DLD1 (cell line): ENCODE results near the gene MDM1.

Experiments used
- in situ Hi-C: cut with HindIII; loops from 2 replicates; pipeline ENCODE4 v1.10.0; 2017; ENCODE audit warnings: low sequenced_read_pairs

MDM1 gene

DNA sequence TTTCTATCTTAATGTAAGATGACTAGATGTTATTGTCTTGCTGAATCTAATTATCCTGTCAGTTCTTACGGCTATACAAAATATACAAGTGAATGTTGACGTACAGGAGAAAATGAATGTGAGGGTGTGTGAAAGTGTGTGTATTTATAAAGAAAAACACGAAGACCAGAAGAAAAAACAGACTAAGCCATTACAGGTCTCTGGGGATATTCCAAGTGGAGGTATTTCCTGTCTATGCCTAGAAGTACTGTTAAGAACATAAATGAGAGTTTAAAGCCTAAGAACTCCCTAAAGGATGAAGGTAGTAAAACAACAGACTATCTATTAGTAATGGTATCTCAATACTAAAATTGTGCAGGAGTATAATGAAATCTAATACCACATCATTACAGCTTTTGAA lies 7.6 kb downstream of the MDM1 start:
- in situ Hi-C loops: no loop called here

DNA sequence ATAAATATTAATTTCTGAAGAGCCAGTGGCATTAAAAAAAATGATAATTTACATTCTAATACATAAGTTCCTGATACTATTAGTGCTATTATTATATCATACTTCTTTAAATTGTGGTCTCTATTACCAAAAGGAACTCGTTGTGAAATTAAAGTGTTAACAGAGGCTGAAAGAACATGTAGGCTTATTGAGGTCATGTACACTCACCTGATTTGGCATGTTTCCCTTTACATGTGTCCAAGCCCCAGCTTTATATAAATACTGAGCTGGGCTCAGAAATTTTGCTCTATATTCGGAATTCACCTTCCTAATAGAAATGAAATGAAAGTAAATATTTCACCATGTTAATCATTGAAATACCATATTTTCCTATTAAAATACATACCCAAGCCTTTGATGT lies 11.0 kb downstream of the MDM1 start:
- in situ Hi-C loops: no loop called here

DNA sequence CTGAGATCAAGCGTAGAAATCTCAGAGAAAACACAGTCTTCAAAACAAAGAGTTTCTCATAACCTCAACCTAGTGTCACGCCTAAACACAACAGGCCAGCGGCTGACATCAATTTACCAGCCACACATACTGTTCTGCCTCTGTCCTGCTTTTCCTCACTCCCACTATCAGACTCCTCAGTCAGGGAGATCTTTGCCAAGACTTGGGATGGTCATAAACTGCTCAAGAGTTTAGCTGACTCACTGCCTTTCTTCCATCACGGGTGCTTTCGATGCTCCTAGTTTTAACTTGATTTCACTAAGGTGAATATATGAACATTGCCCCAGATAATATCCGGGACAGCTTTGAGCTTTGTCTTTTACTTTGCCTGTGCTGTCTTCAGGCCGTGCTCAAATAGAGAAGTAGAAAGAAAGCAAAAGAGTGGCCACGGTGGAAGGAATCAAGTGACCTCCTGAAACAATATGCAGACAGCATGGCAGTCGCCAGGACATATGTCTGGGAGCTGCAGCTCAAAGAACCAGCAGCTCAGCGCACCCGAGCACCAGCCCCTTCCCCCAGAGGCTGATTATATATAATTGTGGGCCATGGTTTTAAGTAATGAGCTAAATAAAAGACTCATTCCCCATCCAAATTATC lies 12.1 kb downstream of the MDM1 start:
- in situ Hi-C loops: no loop called here

DNA sequence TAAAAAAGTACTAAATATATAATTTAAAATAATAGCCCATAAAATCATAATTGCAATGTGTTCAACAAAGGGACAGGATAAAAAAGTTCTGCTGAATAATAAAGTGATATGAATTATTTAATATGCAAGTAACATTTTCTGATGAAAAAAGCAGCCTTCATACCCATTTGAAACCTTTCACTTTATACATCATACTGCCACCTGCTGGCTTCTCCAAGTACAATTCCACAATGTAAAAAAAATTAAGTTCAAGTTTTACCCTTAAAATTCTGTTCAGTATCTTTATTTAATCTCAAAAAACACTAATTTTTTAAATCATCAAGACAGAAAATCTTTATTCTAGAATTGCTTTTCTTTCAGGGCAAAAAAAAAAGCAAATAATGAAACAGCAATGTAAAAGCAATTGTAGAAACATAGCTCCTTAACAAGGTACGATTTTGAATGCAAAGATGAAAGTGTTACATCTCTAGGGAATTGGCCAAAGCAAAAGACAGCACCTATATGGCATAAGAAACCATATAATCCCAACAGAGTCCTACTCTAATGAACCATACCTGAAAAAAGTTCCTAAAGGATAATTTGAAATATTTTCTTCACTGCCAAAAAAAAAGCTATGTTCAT lies 15.0 kb downstream of the MDM1 start:
- in situ Hi-C loops: no loop called here

DNA sequence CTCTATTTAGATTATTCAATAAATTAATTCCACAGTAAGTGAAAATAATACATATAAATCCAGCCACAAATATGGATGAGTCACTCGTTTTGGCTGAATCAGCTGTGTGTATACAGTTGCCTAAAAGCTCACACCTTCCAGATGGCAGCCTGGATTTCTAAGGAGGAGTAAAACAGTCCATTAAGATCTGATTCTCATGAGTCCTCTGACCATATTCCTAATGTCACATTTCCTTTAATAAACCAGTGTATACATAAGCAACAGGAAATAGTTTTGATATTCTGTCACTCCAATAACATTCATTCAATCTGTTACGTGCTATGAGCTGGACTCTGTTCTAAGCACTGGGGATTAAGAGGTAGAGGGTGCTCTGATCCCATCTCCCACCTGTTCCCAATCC lies 21.8 kb downstream of the MDM1 start:
- in situ Hi-C loops: no loop called here

DNA sequence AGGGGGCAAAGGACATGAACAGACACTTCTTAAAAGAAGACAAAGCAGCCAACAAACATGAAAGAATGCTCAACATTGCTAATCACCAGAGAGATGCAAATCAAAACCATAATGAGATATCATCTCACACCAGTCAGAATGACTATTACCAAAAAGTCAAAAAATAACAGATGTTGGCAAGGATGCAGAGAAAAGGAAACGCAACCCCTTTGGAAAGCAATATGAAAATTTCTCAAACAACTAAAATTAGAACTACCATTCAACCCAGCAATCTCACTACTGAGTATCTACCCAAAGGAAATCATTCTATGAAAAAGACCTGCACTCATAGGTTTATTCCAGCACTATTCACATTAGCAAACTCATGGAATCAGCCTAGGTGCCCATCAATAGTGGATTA lies 25.6 kb downstream of the MDM1 start:
- in situ Hi-C loops: no loop called here

DNA sequence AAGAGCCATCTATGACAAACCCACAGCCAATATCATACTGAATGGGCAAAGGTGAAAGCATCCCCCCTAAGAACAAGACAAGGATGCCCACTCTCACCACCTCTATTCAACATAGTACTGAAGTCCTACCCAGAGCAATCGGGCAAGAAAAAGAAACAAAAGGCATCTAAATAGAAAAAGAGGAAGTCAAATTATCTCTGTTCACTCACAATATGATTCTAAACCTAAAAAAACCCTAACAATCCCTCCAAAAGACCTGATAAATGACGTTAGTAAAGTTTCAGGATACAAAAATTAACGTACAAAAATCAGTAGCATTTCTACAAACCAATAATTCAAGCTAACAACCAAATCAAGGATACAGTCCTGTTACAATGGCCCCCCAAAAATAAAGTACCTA lies 26.9 kb downstream of the MDM1 start:
- in situ Hi-C loops: no loop called here

DNA sequence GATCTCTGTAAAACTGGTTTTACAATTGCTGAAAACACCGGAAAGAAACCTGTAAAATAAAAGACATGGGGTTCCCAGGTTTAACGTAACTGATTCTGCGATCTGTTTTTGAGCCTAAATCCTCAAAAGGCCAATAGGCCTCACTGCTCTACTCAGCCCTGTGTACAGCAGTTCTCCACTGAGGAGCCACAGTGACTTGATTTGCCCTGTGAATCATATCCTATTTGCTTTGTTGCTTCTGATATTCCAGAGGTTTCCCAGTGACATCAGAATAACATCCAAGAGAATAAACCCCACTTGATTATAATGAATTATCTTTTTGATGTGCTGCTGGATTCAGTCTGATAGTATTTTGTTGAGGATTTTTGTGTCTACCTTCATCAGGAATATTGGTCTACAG lies 27.5 kb downstream of the MDM1 start:
- in situ Hi-C loops: no loop called here

DNA sequence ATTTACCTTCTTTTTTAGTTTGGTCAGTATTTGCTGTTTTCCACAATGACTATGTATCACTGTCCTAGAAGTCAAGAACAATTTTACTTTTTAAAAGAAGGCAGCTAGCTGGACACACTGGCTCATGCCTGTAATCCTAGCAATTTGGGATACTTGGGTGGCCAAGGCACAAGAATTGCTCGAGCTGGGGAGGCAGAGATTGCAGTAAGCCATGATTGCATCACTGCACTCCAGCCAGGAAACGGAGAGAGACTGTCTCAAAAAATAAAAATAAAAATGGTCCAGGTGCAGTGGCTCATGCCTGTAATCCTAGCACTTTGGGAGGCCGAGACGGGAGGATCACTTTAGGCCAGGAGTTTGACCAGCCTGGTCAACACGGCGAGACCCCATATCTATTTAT lies 28.3 kb downstream of the MDM1 start:
- in situ Hi-C loops: no loop called here

DNA sequence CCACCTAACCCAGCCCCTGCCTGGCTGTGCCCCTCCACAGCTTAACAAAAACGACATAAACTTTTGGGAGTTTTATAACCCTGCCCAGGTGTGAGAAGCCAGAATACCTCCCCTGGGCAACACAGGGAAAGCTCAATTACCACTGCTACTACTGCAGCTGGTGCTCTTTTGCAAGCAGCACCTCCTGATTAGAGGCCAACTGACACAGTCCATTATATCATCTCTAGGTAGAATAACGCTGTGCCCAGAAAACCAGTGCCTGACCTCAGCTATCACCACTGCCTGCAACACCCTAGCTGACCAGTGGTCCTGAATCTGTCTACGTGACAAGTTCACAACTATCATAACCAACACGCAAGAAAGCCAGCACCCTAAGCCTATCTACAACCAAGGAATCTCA lies 34.2 kb downstream of the MDM1 start:
- in situ Hi-C loops: no loop called here

DNA sequence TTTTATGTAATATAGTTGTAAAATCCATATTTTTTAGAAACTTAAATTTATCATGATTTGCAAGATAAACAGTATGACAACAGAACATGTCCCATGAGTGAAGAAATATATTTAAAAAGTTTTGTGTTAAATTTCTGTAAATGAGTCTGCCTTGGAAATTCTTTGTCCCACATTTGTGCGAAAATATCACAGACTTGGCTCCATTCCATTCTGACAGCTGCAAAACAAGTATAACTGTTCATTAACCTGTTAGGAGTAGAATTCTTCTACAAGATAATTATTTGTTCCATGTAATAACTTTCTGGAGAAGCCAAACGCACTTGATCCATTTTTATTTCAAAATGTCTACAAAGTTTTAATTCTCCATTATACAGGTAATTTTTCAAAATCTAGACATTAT lies 37.9 kb downstream of the MDM1 start:
- in situ Hi-C loops: no loop called here

DNA sequence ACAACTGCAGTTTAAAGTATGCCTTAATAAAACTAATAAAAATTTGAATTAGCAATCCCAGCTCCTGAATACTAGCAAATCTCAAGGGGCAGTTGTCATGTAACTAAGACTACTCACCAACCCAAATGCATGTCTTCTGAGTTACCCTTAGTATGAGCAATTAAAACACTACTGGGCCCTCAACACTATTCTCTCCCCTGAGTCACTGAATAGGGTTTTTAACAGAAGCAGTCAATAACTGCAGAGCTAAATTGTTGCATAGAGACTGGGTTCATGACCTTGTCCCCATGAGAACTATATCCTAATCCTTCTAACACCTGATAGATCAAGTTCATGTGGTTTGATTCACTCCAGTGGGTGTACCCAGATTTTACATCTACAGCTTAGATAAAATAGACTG lies 38.8 kb downstream of the MDM1 start:
- in situ Hi-C loops: no loop called here

DNA sequence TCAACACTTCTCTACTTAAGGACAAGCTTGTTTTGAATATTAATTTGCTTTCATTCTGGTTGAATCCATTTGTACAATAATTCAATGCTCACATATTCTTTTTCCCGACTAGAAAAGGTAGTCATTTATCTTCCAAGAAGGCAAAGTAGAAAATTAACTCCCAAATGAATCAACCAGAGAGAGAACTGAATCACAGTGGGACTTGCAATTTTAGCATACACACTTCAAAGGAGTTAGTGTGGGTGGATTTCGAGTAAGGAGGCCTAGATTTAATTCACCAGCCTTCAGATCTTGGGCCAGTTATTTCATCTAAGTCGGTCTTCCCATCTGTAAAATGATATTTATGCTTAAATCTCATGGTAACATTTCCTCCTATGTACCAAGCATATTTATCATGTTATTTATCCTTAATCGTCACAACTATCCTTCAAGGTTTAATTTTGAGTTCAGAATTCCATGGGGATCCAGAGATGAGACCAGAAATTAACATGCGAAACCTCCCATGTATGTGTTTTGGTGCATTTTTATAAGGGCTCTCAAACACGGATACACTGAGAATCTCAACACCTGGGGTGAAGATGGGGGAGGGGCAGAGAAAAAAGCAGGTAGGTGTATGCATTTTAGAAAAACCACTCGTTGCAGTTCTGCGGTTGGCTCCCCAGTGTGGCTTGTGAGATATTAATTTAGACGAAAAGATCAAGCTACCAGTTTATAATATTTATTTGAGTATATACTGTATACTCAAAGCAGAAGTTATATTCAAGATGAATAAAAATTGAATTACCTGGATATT lies 39.8 kb downstream of the MDM1 start:
- in situ Hi-C loops: no loop called here

DNA sequence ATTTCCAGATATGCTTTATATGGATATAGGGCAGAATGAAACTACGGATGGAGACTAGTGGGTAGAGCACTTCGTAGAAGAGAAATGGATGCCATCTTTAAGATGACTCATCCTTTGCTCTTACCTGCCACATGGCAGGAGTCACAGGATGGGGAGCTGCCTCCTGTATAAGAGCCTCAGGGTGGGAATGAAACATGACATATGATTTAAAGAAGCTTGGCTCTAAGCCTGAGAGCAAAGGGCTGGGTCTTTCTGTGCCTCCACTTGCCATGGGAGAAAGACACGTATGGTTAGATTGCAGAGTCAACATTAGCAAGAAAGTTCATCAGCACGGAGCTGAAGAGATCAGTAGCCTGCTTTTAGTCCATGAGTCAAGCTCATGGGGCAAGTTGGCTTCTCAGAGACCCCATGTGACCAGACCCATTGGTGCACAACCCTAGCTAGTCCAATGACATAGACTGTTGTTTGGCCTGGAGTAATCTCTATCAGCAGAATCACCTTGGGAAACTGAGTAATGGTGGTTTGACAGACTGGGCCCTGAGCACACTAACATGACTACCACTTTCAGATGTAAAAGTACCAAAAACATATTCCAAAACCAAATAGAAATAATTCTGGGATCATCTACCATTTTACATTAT lies 40.6 kb downstream of the MDM1 start:
- in situ Hi-C loops: no loop called here

DNA sequence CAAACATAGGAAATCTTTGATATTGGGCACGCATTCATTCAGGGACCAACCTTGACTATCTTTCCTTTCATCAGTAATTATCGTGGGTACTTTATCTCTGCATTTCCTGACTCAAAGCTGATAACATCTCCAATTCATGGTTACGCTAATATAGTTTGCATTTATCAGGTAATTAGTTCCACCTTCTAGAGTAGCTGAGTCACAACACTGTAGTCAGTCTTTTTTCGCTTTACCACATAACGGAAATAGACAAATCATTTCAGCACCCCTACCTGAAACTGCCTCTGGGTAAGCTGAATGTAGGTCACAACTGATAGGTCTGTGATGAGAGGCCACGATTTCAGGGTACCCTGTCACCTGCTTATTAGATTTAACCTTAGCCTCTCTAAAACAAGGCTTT lies 42.0 kb downstream of the MDM1 start:
- in situ Hi-C loops: no loop called here

DNA sequence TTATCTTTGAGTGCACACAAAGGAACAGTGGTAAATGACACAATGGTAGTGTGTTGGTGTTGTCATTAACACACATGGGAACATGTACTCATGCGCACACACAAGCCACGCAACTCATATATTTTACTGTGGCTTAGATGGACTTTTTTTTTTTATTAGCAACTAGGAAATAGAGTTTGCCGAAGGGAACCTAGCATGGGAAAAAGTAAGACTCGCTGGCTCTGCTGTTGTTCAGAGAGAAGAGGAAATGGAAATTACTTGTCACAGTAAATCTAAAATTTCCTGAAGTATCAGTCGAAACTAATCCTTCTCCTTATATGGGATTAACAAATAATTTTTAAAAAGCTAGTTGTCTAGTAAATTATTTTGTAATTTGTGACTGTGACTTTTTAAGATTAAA lies 45.1 kb downstream of the MDM1 start:
- in situ Hi-C loops: no loop called here

DNA sequence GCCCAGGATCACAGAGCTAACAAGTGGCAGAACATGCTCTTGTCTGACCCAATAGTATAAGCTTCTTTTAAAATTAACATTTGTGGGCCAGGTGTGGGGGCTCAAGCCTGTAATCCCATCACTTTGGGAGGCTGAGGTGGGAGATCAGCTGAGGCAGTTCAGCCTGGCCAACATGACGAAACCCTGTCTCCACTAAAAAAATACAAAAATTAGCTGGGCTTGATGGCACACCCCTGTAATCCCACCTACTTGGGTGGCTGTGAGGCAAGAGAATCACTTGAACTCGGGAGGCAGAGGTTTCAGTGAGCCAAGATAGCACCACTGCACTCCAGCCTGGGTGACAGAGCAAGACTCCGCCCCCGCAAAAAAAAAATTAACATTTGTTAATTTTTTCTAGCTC lies 45.8 kb downstream of the MDM1 start:
- in situ Hi-C loops: no loop called here

DNA sequence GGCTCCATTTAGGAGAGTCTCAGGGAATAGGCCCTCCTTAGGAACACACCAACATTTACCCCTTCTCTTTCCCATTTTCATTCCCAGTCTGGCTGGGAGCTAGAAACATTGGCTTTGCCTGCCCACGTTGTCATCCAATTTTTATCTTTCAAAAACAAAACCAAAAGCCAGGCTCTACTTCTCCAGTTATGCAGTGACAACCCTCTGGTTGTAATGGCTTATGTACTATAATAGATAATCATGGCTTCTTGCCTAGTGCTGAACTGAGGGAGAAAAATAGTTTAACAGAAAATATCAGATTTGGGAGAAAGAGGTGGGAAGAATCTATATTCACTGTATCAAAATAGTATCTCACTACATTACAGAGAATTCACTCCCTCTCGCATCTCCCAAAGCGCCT lies 46.6 kb downstream of the MDM1 start:
- in situ Hi-C loops: no loop called here

DNA sequence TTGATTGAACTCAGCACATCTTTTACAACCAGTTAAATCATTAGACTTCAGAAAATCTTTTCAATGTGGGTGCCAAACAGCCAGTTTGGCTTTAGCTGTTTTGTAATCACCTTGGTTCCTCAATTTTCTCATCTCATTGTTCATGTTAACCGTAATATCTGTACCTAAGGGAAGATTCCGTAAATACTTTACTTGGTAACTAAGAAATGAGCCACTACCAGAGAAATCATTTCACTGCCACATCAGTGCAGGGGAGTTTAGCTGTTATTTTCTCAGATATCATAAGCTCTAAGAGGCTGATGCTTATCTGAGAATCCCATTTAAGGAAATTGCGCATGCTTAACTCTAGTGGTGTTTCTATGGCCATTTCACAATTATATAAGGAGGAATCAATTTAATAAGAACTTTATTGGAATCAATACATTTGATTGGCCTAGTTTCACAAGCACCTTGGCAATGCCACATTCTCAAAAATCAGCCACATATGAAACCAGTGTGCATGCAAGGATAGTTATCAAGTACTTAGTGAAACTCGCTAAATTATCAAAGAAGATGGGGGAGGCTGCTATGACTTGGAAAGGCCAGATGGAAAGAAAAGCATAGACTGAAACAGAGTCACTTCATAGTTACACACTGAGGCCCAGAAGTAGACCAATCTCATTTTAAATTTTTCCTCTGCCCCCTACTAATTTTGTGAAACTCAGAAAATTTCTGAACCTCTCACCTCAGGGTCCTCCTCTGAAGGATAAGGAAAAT lies 50.7 kb downstream of the MDM1 start:
- in situ Hi-C loops: no loop called here

DNA sequence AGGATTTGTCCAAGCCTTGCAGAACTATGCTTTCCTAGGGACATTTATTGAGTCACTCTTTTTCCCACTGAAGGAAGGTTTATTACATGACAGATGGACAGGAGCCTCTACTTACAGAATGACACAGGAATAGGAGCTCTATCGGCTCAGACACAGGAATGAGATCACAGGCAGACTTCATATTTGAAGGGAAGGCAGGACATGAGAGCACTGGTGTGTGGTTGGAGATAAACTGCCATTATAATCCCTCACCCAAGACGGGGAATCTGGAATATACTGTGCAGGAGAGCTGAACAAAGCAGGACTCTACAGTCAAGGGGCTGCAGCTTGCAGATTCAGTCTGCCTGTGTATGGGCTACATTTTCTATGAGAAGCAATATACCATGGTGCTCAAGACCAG lies 51.9 kb downstream of the MDM1 start:
- in situ Hi-C loops: no loop called here
